Measurements from ENCODE around the gene SHROOM2. TPM values are rescaled to one million over a fixed set of nuclear protein-coding genes. Genes with fewer than 3 reads are reported as not detected.
A peak's percentile ranks its signal among the peaks of the same experiment; 100 is the strongest.

SHROOM2 gene
- total RNA-seq, 4 donors from 2014 or later: 0.67 to 2.3 (median 1.6) TPM

DNA sequence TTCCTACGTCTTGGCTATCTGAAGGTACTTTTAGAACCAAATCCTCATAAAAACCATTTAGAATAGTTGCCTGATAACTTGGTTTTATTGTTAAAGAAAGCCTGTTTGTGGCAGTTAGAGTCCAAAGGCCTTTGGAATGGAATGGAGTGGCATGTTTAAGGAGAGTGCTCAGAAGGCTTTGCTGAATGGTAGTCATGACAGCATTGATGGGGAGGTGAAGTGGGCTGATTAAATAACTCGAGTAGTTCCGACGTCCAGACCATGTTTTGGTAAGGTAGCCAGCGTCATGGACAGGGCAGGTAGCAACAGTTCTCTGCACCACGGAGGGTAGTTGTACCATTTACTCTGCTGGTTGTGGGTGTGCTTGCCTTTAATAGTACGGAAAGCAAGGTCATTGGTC lies 94.6 kb downstream of the SHROOM2 start:
- H3K4me3 ChIP-seq: no peak overlapping the region
- 87 to 88% methylated on average over 2 to 6 of the region's 7 CpGs for WGBS, 2 donors (ENCODE audit: low coverage in 1 of 2)

GRCh38 chrX:9882669-9883446 lies 96.6 kb downstream of the SHROOM2 start:
- Histone ChIP-seq H3K27me3 (no peaks in the 10 kb centered on the region), H3K36me3 (no peaks in the 10 kb centered on the region), H3K4me1 (no peaks in the 10 kb centered on the region), H3K4me3 (no peak overlapping the region), H3K9me3 (no peaks in the 10 kb centered on the region), H3K27ac (no peak overlapping the region)
- no peak for ATAC-seq
- 0 to 50% methylated on average over 1 to 7 of the region's 15 CpGs for WGBS, 2 donors (ENCODE audit: low coverage in 1 of 2)
- TF ChIP-seq, protein P1, sequence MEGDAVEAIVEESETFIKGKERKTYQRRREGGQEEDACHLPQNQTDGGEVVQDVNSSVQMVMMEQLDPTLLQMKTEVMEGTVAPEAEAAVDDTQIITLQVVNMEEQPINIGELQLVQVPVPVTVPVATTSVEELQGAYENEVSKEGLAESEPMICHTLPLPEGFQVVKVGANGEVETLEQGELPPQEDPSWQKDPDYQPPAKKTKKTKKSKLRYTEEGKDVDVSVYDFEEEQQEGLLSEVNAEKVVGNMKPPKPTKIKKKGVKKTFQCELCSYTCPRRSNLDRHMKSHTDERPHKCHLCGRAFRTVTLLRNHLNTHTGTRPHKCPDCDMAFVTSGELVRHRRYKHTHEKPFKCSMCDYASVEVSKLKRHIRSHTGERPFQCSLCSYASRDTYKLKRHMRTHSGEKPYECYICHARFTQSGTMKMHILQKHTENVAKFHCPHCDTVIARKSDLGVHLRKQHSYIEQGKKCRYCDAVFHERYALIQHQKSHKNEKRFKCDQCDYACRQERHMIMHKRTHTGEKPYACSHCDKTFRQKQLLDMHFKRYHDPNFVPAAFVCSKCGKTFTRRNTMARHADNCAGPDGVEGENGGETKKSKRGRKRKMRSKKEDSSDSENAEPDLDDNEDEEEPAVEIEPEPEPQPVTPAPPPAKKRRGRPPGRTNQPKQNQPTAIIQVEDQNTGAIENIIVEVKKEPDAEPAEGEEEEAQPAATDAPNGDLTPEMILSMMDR (IDR thresholded peaks at IDR 0.05): no peak
- TF ChIP-seq POLR2AphosphoS5 (IDR thresholded peaks at IDR 0.05): no peak
- TF ChIP-seq EP300 (IDR thresholded peaks at IDR 0.05): no peak
- no peak for TF ChIP-seq POLR2A (IDR thresholded peaks at IDR 0.05)

More for the DNA sequence above, 94.6 kb downstream of the SHROOM2 start:
- Histone ChIP-seq H3K4me1 (no peaks in the 10 kb centered on the region), H3K27ac (no peak overlapping the region), H3K27me3 (no peaks in the 10 kb centered on the region), H3K9me3 (no peaks in the 10 kb centered on the region), H3K36me3 (no peaks in the 10 kb centered on the region)
- ATAC-seq: no peak
- TF ChIP-seq, protein P1 (IDR thresholded peaks at IDR 0.05): no peak
- TF ChIP-seq POLR2AphosphoS5 (IDR thresholded peaks at IDR 0.05): no peak
- no peak for TF ChIP-seq EP300 (IDR thresholded peaks at IDR 0.05)
- no peak for TF ChIP-seq POLR2A (IDR thresholded peaks at IDR 0.05)

GRCh38 chrX:9884031-9884779 lies 98.0 kb downstream of the SHROOM2 start:
- Histone ChIP-seq H3K27me3 (no peaks in the 10 kb centered on the region), H3K4me3 (no peak overlapping the region), H3K4me1 (no peaks in the 10 kb centered on the region), H3K9me3 (no peaks in the 10 kb centered on the region), H3K36me3 (no peaks in the 10 kb centered on the region), H3K27ac (no peak overlapping the region)
- WGBS, 2 donors (ENCODE audit: low coverage in 1 of 2): 50 to 79% methylated on average over 2 to 6 of the region's 9 CpGs
- ATAC-seq: no peak
- TF ChIP-seq EP300 (IDR thresholded peaks at IDR 0.05) (no peak), POLR2AphosphoS5 (IDR thresholded peaks at IDR 0.05) (no peak), POLR2A (IDR thresholded peaks at IDR 0.05) (no peak)
- TF ChIP-seq, protein P1 (IDR thresholded peaks at IDR 0.05): no peak

GRCh38 chrX:9885150-9885549 lies 98.9 kb downstream of the SHROOM2 start:
- H3K4me1 ChIP-seq: no peaks in the 10 kb centered on the region
- no peaks in the 10 kb centered on the region for H3K27me3 ChIP-seq
- TF ChIP-seq EP300 (IDR thresholded peaks at IDR 0.05): no peak
- TF ChIP-seq, protein P1 (IDR thresholded peaks at IDR 0.05): peak in 1 of 4 experiments; percentile 52
- no peak for ATAC-seq
- no peak overlapping the region for H3K4me3 ChIP-seq
- H3K36me3 ChIP-seq: no peaks in the 10 kb centered on the region
- H3K9me3 ChIP-seq: no peaks in the 10 kb centered on the region
- H3K27ac ChIP-seq: no peak overlapping the region
- WGBS, 2 donors (ENCODE audit: low coverage in 1 of 2): 20 to 39% methylated on average over 1 to 2 of the region's 8 CpGs

Measured in gastroesophageal sphincter (tissue), 4 donors.